Activated CD4-positive, alpha-beta T cell treated with anti-CD3 and anti-CD28 coated beads, Interleukin-2, amount 10 ng/mL, durations not matched to agents 24 days and 14 days (primary cell): Measurements from ENCODE around the gene ADAP2. TPM values are rescaled to one million over a fixed set of nuclear protein-coding genes. Genes with fewer than 3 reads are reported as not detected.
"Not testable (repeated sequence)": the region's sequence is repeated elsewhere in the genome, so short reads cannot be mapped to it uniquely, and the experiment has no call there.

ENCODE experiments used
- DNase-seq: peaks from one replicate; pipeline ENCODE4 v3.0.0; 2022
- H3K27ac Mint-ChIP-seq: one replicate; pipeline ENCODE4 v1.8.0; 2022; ENCODE audit warnings: mild to moderate bottlenecking, mixed read lengths
- H3K27me3 Mint-ChIP-seq: one replicate; pipeline ENCODE4 v1.8.0; 2022; ENCODE audit warnings: mixed read lengths
- H3K36me3 Mint-ChIP-seq: one replicate; pipeline ENCODE4 v1.8.0; 2022; ENCODE audit warnings: low read depth, mild to moderate bottlenecking, mixed read lengths
- H3K4me1 Mint-ChIP-seq: one replicate; pipeline ENCODE4 v1.8.0; 2021; ENCODE audit warnings: mixed read lengths
- H3K4me3 Mint-ChIP-seq: one replicate; pipeline ENCODE4 v1.8.0; 2022; ENCODE audit warnings: mild to moderate bottlenecking, moderate library complexity, mixed read lengths
- H3K9me3 Mint-ChIP-seq: one replicate; pipeline ENCODE4 v1.8.0; 2021; ENCODE audit warnings: mixed read lengths
- intact Hi-C: fragments of 100-400 bp; cut with micrococcal nuclease; formaldehyde crosslinking; loops from one replicate; pipeline ENCODE4 v1.15.1; 2023
- total RNA-seq: library from RNA; stranded (reverse); gene quantifications from 2 replicates; pipeline ENCODE4 v1.2.3, GENCODE V29; 2022

Gene ADAP2, protein sequence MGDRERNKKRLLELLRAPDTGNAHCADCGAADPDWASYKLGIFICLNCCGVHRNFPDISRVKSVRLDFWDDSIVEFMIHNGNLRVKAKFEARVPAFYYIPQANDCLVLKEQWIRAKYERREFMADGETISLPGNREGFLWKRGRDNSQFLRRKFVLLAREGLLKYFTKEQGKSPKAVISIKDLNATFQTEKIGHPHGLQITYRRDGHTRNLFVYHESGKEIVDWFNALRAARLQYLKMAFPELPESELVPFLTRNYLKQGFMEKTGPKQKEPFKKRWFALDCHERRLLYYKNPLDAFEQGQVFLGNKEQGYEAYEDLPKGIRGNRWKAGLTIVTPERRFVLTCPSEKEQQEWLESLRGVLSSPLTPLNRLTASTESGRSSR
- total RNA-seq = 0.31 and 0.86 TPM in 2 replicates

DNA sequence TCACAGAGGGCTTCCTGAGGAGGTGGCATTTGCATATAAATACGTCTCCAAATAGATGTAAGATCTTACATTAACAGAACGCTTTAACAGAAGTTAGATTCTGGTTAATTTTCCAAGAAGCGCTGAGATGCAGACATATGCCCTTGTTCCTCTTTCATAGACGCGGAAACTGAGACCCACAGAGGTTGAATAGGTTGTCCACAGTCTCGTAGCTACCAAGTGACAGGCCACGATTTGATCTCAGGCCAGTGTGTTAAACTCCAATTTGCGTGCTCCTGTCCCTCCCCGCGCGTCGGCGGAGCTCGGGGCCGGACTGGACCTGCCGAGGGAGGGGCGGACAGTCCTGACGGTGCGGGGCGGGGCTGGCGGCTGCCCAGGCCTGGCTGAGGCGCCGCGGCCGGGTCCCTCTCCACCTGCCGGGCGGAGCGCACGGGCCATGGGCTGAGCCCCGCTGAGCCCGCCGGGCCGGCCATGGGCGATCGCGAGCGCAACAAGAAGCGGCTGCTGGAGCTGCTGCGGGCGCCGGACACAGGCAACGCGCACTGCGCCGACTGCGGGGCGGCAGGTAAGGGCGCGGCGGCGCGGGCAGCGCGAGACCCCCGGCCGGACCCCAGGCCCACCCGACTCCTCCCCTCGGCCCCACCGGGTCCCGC lies at the start of gene ADAP2:
Gene ADAP2 (plus strand): TSS at position 402 of the 653 bp plus-strand sequence. CDS start 70 bp downstream, at position 472.
- Mint-ChIP-seq H3K4me3 (peak within 1 kb of the TSS; percentile 70), H3K27ac (no peak within 1 kb of the TSS), H3K9me3 (no peaks in the 10 kb centered on the region), H3K4me1 (peaks cover 9% of the 10 kb centered on the region), H3K36me3 (no peaks in the 10 kb centered on the region), H3K27me3 (peaks cover 52% of the 10 kb centered on the region)
- intact Hi-C loops = no loop called here
- DNase-seq = peak; percentile 61

DNA sequence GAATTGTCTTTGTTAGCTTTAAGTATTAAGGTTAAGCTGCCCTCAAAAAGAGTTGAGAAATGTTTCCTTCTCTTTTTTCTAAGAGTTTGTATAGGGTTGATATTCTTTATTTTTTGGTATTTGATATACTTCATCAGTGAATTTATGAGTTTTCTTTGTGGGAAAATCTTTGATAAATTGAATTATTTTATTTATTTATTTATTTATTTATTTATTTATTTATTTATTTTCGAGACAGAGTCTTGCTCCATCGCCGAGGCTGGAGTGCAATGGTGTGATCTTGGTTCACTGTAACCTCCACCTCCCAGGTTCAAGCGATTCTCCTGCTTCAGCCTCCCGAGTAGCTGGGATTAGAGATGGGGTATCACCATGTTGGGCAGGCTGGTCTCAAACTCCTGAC lies 35.6 kb upstream of the ADAP2 start:
- no peaks in the 10 kb centered on the region for H3K27me3 Mint-ChIP-seq
- no peaks in the 10 kb centered on the region for H3K4me1 Mint-ChIP-seq
- H3K9me3 Mint-ChIP-seq = no peaks in the 10 kb centered on the region
- no peak overlapping the region for H3K4me3 Mint-ChIP-seq
- intact Hi-C loops = no loop called here
- no peak overlapping the region for H3K27ac Mint-ChIP-seq
- peaks cover 10% of the 10 kb centered on the region for H3K36me3 Mint-ChIP-seq
- no peak for DNase-seq

DNA sequence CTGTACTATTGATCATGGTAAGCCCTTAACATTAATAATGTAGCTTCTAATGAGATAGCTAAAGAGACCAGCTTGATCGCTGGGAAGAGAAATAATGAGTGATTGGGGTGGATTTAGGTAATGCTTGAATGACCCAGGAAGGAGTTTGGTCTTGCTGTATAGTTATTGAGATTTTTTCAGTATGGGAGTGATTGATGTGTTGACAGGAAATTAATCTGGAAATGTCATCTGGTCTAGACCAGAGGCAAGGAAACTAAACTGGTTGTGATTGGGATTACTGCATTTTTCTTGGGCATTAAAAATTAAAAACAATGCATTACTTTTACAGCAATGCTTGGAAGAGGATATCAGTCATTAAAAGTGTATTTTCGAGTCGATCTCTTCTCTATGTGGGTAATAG lies 27.5 kb upstream of the ADAP2 start:
- Mint-ChIP-seq H3K4me1 (no peaks in the 10 kb centered on the region), H3K36me3 (peaks cover 16% of the 10 kb centered on the region), H3K27me3 (no peaks in the 10 kb centered on the region), H3K4me3 (no peak overlapping the region), H3K9me3 (no peaks in the 10 kb centered on the region), H3K27ac (no peak overlapping the region)
- DNase-seq = no peak
- intact Hi-C loops = no loop called here

DNA sequence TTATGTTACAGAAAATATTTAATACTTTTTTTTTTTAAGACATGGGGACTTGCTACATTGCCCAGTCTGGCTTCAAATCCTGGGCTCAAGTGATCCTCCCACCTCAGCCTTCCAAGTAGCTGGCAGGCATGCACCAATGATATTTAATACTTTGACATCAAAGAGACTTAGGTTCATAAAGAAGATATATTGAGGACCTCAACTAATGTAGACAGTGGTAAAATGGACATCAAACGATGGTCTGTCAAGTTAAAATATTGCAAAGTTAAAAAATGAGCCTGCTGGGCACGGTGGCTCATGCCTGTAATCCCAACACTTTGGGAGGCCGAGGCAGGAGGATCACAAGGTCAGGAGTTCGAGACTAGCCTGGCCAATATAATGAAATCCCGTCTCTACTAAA lies 24.4 kb upstream of the ADAP2 start:
- peaks cover 8% of the 10 kb centered on the region for H3K4me1 Mint-ChIP-seq
- no peaks in the 10 kb centered on the region for H3K9me3 Mint-ChIP-seq
- intact Hi-C loops = no loop called here
- H3K36me3 Mint-ChIP-seq = peaks cover 28% of the 10 kb centered on the region
- no peak overlapping the region for H3K27ac Mint-ChIP-seq
- no peak for DNase-seq
- no peaks in the 10 kb centered on the region for H3K27me3 Mint-ChIP-seq
- H3K4me3 Mint-ChIP-seq = no peak overlapping the region

DNA sequence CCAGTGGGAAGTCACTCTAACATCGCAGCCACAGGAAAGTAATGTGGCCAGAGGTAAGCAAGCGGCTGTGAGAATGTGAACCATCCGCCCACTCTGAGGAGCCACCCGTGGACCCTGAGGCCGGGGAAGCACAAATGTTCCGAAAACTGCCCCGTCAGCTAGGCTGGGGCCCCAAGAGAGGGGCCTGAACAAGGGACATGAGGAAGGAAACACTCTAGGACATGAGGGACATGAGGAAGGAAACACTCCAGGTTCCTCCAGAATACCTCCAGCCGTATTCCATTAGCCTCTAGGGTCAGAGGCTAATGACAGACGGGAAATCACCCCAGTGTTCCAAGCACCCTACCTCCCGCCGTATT lies 16.0 kb upstream of the ADAP2 start:
- no peaks in the 10 kb centered on the region for H3K27me3 Mint-ChIP-seq
- H3K9me3 Mint-ChIP-seq = no peaks in the 10 kb centered on the region
- peak overlapping the region; percentile 97 for H3K4me3 Mint-ChIP-seq
- intact Hi-C loops = loop anchor here (1.0 kb wide), 1 partner anchor 66 kb away; the partner anchor contains the start of gene RNF135
- peaks cover 26% of the 10 kb centered on the region for H3K4me1 Mint-ChIP-seq
- peaks cover 22% of the 10 kb centered on the region for H3K36me3 Mint-ChIP-seq
- H3K27ac Mint-ChIP-seq = peak overlapping the region; percentile 91
- peak; percentile 75 for DNase-seq

DNA sequence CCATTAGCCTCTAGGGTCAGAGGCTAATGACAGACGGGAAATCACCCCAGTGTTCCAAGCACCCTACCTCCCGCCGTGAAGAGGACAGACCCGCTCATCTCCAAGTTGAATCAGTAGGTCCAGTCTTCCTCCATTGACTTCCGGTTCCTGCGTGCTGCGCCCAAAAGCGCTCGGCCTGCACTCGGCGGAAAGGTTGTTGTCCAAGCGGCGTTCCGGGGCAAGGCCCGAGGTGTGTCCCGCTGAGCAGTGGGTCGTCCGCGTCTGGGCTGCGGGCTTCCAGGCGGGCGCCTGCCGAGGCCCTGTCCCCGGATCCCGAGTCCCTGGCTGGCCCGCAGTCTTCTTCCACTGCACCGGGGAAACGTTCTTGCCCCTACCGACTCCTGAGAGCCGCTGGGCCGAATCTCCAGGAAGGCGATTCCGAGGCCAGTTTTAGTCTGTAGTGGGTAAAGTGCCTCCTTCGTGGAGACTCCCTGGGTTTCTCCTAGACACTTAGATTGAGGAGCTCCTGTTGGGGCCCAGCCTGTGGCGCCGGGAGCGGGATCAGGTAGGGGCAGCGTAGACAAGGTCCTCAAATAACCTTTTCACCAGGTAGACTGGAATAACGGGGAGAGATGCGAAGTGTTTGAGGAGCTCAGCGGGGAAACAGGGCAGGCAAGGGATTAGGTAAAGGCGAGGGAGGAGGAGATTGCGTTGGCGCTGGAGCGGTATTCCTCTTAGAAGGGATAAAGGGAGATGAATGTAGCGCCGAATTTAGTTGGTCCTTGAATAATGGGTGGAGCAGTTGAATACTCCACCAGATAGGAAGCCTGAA lies 15.4 kb upstream of the ADAP2 start, which contains the start of gene TEFM:
Gene TEFM (minus strand): TSS at position 138 of the 811 bp plus-strand sequence. CDS start 40 bp downstream, at position 98.
- intact Hi-C loops = loop anchor here (1.0 kb wide), 1 partner anchor 65 kb away; the partner anchor contains the start of gene RNF135
- DNase-seq = peak; percentile 97
- Mint-ChIP-seq H3K36me3 (peaks cover 18% of the 10 kb centered on the region), H3K4me3 (peak within 1 kb of the TSS; percentile 97), H3K9me3 (no peaks in the 10 kb centered on the region), H3K27me3 (no peaks in the 10 kb centered on the region), H3K4me1 (peaks cover 26% of the 10 kb centered on the region), H3K27ac (peak within 1 kb of the TSS; percentile 91)

DNA sequence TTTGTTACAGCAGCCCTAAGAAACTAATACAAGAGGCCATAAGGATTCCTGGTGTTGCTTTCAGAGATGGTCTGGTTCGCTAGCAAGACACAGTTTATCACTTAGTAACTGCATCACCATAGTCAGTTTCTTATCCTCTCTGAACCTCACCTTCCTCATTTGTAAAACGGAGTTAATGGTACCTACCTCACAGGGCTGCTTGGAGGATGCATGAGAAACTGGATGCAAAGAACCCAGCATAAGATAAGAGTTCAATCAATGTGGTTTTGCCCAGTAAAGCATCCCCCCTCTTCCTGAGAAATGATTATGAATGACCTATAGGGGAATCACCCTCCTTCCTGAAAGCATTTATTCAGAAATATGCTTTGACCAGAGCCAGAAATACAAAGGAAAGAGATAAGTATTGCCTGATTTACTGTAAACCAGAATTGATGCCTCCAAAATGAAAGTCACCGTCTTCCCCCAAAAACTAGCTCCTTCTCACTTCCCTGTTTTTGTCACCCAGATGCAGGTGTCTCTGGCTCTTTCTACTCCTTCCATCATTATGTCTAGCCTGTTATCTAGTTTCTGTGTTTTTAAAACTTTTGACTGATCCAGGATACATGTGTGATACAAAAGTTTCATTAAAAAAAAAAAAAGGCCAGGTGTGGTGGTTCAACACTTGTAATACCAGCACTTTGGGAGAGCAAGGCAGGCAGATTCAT lies 12.9 kb upstream of the ADAP2 start:
- peaks cover 5% of the 10 kb centered on the region for H3K36me3 Mint-ChIP-seq
- no peak overlapping the region for H3K4me3 Mint-ChIP-seq
- H3K27me3 Mint-ChIP-seq = no peaks in the 10 kb centered on the region
- no peak for DNase-seq
- intact Hi-C loops = no loop called here
- no peaks in the 10 kb centered on the region for H3K9me3 Mint-ChIP-seq
- peaks cover 14% of the 10 kb centered on the region for H3K4me1 Mint-ChIP-seq
- H3K27ac Mint-ChIP-seq = no peak overlapping the region

DNA sequence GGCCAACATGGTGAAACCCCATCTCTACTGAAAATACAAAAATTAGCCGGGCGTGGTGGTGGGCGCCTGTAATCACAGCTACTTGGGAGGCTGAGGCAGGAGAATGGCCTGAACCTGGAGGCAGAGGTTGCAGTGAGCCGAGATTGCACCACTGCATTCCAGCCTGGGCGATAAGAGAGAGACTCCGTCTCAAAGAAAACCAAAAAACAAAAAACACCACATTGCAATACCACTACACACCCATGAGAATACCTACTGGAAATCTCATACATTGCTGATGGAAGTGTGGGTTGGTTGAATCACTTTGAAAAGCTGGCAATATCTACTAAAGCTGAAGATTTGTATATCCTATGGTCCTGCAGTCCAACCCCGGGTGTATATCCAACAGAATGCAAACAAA lies 11.6 kb upstream of the ADAP2 start:
- H3K27me3 Mint-ChIP-seq, H3K9me3 Mint-ChIP-seq, DNase-seq, H3K27ac Mint-ChIP-seq, H3K36me3 Mint-ChIP-seq, H3K4me3 Mint-ChIP-seq, intact Hi-C loops: not testable (repeated sequence)
- peaks cover 10% of the 10 kb centered on the region for H3K4me1 Mint-ChIP-seq

DNA sequence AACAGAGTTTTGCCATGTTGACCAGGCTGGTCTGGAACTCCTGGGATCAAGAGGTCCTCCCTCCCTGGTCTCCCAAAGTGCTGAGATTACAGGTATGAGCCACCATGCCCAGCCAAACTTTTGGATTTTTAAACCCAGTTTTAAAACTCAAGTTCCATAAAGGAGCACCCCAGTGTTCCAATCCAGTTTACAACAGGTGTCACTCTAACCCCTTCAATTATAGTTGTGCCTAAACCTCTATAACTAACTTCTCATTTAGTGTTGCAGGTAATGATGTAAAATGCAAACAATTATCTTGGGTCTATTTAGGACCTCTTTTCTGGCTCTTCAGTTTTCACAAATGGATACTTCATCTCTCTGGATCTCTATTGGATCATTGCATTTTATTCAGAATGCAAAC lies 7.8 kb upstream of the ADAP2 start:
- intact Hi-C loops = no loop called here
- Mint-ChIP-seq H3K9me3 (no peaks in the 10 kb centered on the region), H3K27ac (no peak overlapping the region), H3K36me3 (no peaks in the 10 kb centered on the region), H3K4me3 (no peak overlapping the region), H3K4me1 (no peaks in the 10 kb centered on the region), H3K27me3 (peaks cover 5% of the 10 kb centered on the region)
- no peak for DNase-seq

DNA sequence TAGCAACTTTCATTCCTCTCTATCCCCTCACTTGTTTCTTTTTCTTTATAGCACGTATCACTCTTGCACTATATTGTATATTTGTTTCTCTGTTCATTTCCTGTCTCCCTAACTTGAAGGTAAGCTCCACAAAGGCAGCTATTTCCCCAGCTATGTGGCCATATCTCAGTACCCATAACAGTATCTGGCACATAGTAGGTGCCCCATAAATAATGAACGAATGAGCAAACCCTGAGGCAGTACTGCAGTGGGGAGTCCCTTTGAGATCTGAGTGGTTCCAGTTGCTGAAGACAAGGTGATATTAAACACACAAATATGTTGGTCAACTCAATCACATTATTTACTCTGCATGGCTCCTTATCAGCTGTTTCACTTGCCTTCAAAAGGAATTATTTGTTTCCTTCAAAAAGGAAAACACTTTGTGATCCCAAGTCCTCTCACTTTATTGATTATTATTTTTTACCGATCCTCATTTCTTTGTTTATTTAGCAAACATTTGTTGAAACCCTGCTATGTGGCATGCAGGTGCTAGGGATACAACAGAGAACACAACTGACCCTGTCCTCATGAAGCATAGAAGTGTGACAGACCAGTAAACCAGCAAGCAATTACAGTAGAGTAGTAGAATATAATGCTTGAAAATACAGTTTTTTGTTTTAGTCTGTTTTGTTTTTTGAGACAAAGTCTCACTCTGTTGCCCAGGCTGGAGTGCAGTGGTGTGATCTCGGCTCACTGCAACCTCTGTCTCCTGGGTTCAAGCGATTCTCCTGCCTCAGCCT lies 5.7 kb upstream of the ADAP2 start:
- H3K27me3 Mint-ChIP-seq = peaks cover 19% of the 10 kb centered on the region
- no peaks in the 10 kb centered on the region for H3K36me3 Mint-ChIP-seq
- H3K9me3 Mint-ChIP-seq = no peaks in the 10 kb centered on the region
- no peak overlapping the region for H3K4me3 Mint-ChIP-seq
- intact Hi-C loops = no loop called here
- H3K27ac Mint-ChIP-seq = no peak overlapping the region
- DNase-seq = no peak
- no peaks in the 10 kb centered on the region for H3K4me1 Mint-ChIP-seq

DNA sequence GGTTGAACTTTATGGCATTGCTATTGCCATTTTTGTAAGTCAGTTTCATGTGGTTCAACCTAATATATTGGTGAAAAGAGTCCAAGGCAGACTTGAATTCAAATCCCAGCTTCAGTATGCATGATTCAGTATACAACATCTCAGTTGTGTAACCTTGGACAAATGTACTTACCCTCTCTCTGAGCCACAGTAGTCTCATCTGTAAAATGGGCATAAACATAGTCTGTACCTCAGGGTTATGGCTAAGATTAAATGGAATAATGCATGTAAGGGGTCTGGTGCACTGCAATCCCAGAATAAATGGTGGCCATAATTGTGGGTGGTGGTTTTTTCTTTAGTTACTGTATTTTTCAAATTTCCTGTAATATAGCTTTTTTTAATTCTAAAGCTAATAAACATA lies 4.7 kb upstream of the ADAP2 start:
- Mint-ChIP-seq H3K4me3 (no peak overlapping the region), H3K27me3 (peaks cover 26% of the 10 kb centered on the region), H3K9me3 (no peaks in the 10 kb centered on the region), H3K27ac (no peak overlapping the region), H3K36me3 (no peaks in the 10 kb centered on the region), H3K4me1 (peaks cover 4% of the 10 kb centered on the region)
- no peak for DNase-seq
- intact Hi-C loops = no loop called here

DNA sequence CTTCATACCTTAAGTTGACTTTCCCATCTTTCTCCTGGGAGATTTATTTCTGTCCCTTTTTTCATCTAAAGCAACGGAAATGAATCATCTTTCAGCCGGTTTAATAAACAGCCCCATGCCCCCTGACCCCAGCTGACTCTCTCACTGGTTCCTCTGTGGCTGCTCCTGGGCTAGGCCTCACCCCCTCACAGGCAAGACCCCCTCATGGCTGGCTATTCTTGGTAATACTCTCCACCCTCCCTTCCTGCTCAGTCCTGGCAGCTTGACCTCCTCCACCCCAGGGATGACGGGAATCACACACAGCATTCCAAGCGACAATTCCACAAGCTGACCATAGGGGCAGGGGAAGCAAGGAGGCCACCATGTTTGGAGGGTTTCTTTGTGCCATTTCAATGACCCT lies 1.5 kb upstream of the ADAP2 start:
- H3K36me3 Mint-ChIP-seq = no peaks in the 10 kb centered on the region
- peaks cover 9% of the 10 kb centered on the region for H3K4me1 Mint-ChIP-seq
- intact Hi-C loops = no loop called here
- H3K9me3 Mint-ChIP-seq = no peaks in the 10 kb centered on the region
- no peak for DNase-seq
- H3K4me3 Mint-ChIP-seq = no peak overlapping the region
- peaks cover 49% of the 10 kb centered on the region for H3K27me3 Mint-ChIP-seq
- no peak overlapping the region for H3K27ac Mint-ChIP-seq
